Measurements from ENCODE around the gene PRKAR2A. TPM values are rescaled to one million over a fixed set of nuclear protein-coding genes. Genes with fewer than 3 reads are reported as not detected.
A peak's percentile ranks its signal among the peaks of the same experiment; 100 is the strongest.

Gene PRKAR2A
- total RNA-seq, result 23.8 TPM

DNA sequence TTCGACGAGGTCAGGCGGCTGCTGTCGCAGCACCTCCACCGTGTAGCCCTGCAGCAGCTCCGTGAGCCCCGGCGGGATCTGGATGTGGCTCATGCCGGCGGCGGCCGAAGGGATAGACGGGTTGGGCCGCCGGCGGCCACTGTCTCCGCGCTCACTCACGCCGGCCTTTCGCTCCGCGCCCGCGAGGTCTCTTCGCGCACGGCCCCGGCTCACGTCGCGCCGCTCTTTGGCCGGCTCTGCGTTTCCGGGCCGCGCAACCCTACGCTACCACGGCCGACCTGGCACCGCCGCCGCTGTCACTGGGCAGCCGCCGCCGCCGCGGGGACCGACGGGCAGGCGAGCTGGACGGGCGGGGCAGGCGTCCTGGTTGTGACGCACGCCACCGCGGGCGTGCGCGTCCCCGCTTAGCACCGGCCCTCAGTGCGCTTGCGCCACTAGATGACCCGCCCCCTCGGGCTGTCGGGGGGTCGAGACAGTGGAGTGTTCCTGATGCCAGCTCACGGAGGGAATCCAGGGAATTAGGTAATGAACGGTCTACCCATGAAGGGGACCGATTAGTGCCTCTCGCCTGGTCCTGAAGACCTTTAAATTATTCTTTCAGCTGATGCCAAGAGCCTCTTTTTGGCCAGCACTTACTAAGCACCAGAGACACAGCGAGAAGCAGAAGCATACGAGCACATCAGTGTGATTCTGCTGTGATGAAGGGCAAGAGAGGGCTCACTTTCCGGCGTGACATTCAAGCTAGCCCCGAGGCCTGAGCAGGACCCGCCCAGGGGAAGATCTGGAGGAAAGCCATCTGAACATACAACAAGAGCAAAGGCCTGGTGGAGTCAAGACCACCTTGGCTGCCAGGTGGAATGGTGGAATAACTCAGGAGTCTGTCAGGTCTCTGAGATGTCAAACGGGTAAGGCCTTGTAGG lies at the start of gene PRKAR2A:
PRKAR2A (minus strand) TSS at position 371 of the 920 bp plus-strand sequence; CDS start at position 93, 278 bp downstream.
- Histone ChIP-seq H3K9me3 (no peaks in the 10 kb centered on the region), H3K36me3 (no peaks in the 10 kb centered on the region), H3K4me3 (peak within 1 kb of the TSS; percentile 76 to 98), H3K27ac (peak within 1 kb of the TSS; percentile 97), H3K27me3 (no peaks in the 10 kb centered on the region), H3K4me1 (peaks cover 27% of the 10 kb centered on the region)
- peak in 1 of 2 donors; percentile 90 for DNase-seq (ENCODE audit: extremely low spot score in 2 of 2)
- intact Hi-C loops (cut with DNase I), result no loop called here
- TF ChIP-seq POLR2A (IDR thresholded peaks at IDR 0.05) (peak in 1 of 2 donors; percentile 83), POLR2AphosphoS5 (IDR thresholded peaks at IDR 0.05; ENCODE audit: insufficient read depth in 1 of 2, low read depth in 1 of 2) (peak; percentile 41 to 64)
- TF ChIP-seq, protein P1, sequence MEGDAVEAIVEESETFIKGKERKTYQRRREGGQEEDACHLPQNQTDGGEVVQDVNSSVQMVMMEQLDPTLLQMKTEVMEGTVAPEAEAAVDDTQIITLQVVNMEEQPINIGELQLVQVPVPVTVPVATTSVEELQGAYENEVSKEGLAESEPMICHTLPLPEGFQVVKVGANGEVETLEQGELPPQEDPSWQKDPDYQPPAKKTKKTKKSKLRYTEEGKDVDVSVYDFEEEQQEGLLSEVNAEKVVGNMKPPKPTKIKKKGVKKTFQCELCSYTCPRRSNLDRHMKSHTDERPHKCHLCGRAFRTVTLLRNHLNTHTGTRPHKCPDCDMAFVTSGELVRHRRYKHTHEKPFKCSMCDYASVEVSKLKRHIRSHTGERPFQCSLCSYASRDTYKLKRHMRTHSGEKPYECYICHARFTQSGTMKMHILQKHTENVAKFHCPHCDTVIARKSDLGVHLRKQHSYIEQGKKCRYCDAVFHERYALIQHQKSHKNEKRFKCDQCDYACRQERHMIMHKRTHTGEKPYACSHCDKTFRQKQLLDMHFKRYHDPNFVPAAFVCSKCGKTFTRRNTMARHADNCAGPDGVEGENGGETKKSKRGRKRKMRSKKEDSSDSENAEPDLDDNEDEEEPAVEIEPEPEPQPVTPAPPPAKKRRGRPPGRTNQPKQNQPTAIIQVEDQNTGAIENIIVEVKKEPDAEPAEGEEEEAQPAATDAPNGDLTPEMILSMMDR (IDR thresholded peaks at IDR 0.05), result peak in 1 of 3 experiments; percentile 17

DNA sequence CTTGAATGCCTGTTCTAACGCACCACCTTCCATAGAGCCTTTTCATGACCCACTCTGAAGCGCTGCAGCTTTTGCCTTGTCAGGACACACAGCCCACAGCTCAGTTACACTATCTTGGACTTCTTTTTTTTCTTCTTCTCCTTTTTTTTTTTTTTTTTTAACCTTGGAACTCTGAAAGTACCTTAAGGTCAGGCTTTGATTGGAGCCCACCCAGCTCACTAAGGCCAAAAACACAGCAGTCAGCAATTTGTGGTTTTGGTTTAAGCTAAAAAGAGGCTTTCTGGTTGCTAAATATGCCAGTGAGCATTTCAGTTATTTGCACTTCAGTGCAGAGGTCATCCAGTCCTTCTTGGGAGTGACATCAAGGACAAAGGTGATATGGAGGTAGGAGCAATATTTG lies 49.3 kb upstream of the PRKAR2A start:
- H3K4me1 ChIP-seq, result peaks cover 15% of the 10 kb centered on the region
- no peaks in the 10 kb centered on the region for H3K36me3 ChIP-seq
- no peak overlapping the region for H3K4me3 ChIP-seq
- no peak overlapping the region for H3K27ac ChIP-seq
- TF ChIP-seq POLR2AphosphoS5 (IDR thresholded peaks at IDR 0.05; ENCODE audit: insufficient read depth in 1 of 2, low read depth in 1 of 2) (no peak), POLR2A (IDR thresholded peaks at IDR 0.05) (no peak)
- TF ChIP-seq, protein P1 (IDR thresholded peaks at IDR 0.05), result no peak
- DNase-seq (ENCODE audit: extremely low spot score in 2 of 2), result no peak
- no peaks in the 10 kb centered on the region for H3K9me3 ChIP-seq
- intact Hi-C loops (cut with DNase I), result no loop called here
- no peaks in the 10 kb centered on the region for H3K27me3 ChIP-seq

DNA sequence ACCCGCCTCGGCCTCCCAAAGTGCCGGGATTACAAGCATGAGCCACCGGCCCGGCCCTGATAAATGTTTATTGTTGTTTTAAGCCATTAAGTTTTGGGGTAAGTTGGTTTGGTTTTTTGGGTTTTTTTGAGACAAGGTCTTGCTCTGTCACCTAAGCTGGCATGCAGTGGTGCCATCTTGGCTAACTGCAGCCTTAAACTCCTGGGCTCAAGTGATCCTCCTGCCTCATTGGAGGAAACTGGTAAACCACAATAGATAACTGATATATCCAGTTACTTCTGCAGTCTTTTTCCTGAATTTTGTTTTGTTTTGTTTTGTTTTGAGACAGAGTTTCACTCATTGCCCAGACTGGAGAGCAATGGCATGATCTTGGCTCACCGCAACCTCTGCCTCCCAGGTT lies 46.8 kb upstream of the PRKAR2A start:
- intact Hi-C loops (cut with DNase I), result no loop called here
- H3K9me3 ChIP-seq, result no peaks in the 10 kb centered on the region
- peaks cover 15% of the 10 kb centered on the region for H3K4me1 ChIP-seq
- no peak overlapping the region for H3K4me3 ChIP-seq
- no peaks in the 10 kb centered on the region for H3K27me3 ChIP-seq
- TF ChIP-seq, protein P1 (IDR thresholded peaks at IDR 0.05), result no peak
- no peak for TF ChIP-seq POLR2A (IDR thresholded peaks at IDR 0.05)
- no peak for TF ChIP-seq POLR2AphosphoS5 (IDR thresholded peaks at IDR 0.05; ENCODE audit: insufficient read depth in 1 of 2, low read depth in 1 of 2)
- H3K36me3 ChIP-seq, result no peaks in the 10 kb centered on the region
- no peak for DNase-seq (ENCODE audit: extremely low spot score in 2 of 2)
- no peak overlapping the region for H3K27ac ChIP-seq

DNA sequence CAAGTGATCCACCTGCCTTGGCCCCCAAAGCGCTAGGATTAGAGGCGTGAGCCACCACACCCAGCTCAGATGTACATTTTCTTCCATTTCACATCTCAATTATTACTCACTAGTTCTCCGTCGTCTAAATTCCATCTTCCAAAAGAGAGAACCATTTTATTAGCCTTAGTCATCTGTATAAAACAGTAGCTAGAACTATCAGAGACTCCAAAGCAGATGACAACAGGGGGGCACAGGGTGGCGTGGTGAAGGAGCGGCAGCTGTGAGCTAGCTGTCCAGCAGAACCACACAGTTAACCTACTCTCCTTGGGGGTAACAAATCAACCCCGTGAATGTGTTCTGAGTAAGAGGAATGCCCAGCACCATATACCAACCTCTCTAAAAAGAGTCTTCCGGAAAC lies 43.9 kb upstream of the PRKAR2A start:
- intact Hi-C loops (cut with DNase I), result no loop called here
- Histone ChIP-seq H3K4me3 (no peak overlapping the region), H3K27me3 (no peaks in the 10 kb centered on the region), H3K4me1 (no peaks in the 10 kb centered on the region), H3K9me3 (no peaks in the 10 kb centered on the region), H3K27ac (no peak overlapping the region), H3K36me3 (no peaks in the 10 kb centered on the region)
- TF ChIP-seq, protein P1 (IDR thresholded peaks at IDR 0.05), result no peak
- no peak for TF ChIP-seq POLR2AphosphoS5 (IDR thresholded peaks at IDR 0.05; ENCODE audit: insufficient read depth in 1 of 2, low read depth in 1 of 2)
- no peak for TF ChIP-seq POLR2A (IDR thresholded peaks at IDR 0.05)
- no peak for DNase-seq (ENCODE audit: extremely low spot score in 2 of 2)

DNA sequence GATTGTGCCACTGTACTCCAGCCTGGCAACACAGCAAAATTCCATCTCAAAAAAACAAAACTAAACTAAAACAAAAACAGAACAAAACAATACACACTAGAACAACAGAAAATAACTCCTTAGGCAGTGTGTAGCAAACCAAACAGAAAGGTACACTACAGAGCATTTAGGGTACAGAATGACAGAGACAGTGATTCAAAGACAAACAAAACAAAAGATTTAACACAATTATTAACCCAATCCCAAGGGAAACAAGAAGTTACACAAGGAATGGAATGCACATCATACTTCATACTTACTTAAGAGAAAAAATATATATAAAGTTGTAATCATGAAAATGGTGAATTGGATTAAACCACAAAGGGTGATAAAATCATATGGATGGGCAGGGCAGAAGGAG lies 38.1 kb upstream of the PRKAR2A start:
- H3K4me1 ChIP-seq, result no peaks in the 10 kb centered on the region
- no peak for DNase-seq (ENCODE audit: extremely low spot score in 2 of 2)
- H3K4me3 ChIP-seq, result no peak overlapping the region
- H3K9me3 ChIP-seq, result no peaks in the 10 kb centered on the region
- intact Hi-C loops (cut with DNase I), result no loop called here
- H3K27ac ChIP-seq, result no peak overlapping the region
- TF ChIP-seq POLR2AphosphoS5 (IDR thresholded peaks at IDR 0.05; ENCODE audit: insufficient read depth in 1 of 2, low read depth in 1 of 2), result no peak
- TF ChIP-seq, protein P1 (IDR thresholded peaks at IDR 0.05), result no peak
- no peak for TF ChIP-seq POLR2A (IDR thresholded peaks at IDR 0.05)
- no peaks in the 10 kb centered on the region for H3K27me3 ChIP-seq
- H3K36me3 ChIP-seq, result peaks cover 0 to 6% of the 10 kb centered on the region in 2 donors

All from vagina (tissue), 2 donors.